ENCODE data around the gene CATSPER3.

The CATSPER3 gene

DNA sequence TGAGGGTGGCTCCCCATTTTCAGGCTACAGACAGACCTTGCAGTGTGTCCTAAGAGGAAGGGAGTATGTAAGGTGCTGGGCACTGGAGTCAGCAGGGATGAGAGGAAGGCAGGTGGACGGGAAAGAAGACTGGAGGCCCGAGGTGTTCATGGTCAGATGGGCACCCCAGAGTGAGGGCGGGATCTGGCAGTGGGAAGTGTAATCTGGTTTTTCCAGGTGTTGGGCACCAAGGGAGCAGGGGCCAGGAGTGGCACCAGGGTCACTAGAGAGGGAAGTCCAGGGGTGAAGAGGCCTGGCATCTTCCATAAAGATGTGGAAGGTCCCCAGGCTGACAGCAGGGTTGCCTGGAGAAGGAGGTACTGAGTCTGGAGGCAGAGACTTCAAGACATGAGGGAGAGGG lies 36.7 kb downstream of the CATSPER3 start:
- TF ChIP-seq, protein P1, sequence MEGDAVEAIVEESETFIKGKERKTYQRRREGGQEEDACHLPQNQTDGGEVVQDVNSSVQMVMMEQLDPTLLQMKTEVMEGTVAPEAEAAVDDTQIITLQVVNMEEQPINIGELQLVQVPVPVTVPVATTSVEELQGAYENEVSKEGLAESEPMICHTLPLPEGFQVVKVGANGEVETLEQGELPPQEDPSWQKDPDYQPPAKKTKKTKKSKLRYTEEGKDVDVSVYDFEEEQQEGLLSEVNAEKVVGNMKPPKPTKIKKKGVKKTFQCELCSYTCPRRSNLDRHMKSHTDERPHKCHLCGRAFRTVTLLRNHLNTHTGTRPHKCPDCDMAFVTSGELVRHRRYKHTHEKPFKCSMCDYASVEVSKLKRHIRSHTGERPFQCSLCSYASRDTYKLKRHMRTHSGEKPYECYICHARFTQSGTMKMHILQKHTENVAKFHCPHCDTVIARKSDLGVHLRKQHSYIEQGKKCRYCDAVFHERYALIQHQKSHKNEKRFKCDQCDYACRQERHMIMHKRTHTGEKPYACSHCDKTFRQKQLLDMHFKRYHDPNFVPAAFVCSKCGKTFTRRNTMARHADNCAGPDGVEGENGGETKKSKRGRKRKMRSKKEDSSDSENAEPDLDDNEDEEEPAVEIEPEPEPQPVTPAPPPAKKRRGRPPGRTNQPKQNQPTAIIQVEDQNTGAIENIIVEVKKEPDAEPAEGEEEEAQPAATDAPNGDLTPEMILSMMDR (IDR thresholded peaks at IDR 0.05): no peak
- TF ChIP-seq ZFX (IDR thresholded peaks at IDR 0.05; ENCODE audit: borderline replicate concordance): no peak
- no peak overlapping the region for H3K27ac ChIP-seq

DNA sequence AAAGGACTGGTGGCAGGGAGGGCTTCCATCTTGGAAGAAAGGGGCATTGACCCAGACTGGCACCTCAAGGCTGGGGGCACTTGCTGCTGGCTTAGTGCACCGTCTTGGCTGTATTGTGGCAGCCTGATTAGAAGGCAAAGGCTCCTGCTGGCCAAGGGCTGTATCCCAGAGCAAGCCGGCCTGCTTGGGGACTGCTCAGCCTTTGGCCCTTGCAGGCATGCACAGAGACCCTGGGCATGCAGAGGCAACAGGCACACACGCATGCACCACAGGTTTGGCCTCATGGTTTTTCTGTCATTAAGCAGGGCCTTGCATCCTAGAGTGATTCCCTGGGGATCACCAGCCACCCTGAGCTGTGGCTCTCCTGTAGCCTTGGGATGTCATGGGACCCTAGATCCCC lies 37.4 kb downstream of the CATSPER3 start:
- no peak for TF ChIP-seq ZFX (IDR thresholded peaks at IDR 0.05; ENCODE audit: borderline replicate concordance)
- TF ChIP-seq, protein P1 (IDR thresholded peaks at IDR 0.05): no peak
- no peak overlapping the region for H3K27ac ChIP-seq

DNA sequence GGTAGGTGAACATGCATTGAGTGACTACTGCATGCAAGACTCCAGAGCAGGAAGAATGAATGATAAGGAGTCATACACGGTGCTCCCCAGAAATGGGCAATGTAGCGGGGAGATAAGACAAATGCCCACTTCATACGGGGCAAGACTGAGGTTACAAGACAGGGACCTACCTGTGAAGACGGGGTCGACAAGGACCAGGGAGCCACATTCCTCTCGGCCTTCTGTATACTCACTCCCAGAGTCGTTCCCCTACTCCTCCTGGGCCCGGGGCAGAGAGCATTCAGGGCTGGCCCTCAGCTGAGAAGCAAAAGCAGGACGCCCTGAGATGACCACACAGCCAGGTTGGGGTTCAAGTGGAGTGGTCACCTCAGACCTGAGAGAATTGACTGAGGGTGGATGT lies 39.6 kb downstream of the CATSPER3 start:
- H3K27ac ChIP-seq: no peak overlapping the region
- TF ChIP-seq ZFX (IDR thresholded peaks at IDR 0.05; ENCODE audit: borderline replicate concordance): no peak
- TF ChIP-seq, protein P1 (IDR thresholded peaks at IDR 0.05): no peak

DNA sequence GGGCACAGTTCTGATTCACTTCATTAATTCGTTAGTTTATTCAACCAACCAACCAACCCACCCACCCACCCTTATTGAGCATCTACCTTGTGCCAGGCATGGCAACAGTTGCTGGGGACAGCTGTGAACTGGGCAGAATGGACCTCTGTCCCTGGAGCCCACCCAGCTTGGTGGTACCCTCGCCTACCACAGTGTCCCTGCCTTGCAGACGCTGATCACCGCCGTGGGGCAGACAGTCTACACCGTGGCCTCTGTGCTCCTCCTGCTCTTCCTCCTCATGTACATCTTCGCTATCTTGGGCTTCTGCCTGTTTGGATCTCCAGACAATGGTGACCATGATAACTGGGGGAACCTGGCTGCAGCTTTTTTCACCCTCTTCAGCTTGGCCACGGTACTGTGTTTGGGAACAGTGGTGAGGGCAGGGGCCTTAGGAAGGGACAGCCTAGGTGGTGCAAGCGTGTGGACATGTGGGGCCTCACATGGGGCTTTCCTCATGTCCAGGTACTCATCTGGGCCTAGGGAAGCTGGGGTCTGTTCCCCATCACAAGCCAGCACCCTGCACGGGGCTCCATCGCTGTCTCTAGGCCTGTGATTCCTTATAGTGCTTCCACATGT lies 40.1 kb downstream of the CATSPER3 start:
- H3K27ac ChIP-seq: no peak overlapping the region
- TF ChIP-seq ZFX (IDR thresholded peaks at IDR 0.05; ENCODE audit: borderline replicate concordance): no peak
- TF ChIP-seq, protein P1 (IDR thresholded peaks at IDR 0.05): no peak

DNA sequence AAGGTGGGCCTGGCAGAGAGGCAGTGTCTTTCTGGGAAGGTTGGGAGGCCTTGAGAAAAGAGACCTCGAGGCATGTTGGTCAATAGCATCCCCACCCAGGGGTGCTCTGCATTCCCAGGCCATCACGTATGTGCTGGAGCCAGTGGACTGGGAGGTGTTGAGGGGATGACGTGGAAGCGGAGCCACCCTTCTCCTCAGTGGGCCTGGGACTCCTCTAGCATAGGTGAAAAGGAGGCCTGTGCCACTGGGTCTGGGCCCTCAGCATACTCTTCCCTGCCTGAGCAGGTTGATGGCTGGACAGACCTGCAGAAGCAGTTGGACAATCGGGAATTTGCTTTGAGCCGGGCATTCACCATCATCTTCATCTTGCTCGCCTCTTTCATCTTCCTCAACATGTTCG lies 40.8 kb downstream of the CATSPER3 start:
- no peak for TF ChIP-seq ZFX (IDR thresholded peaks at IDR 0.05; ENCODE audit: borderline replicate concordance)
- TF ChIP-seq, protein P1 (IDR thresholded peaks at IDR 0.05): no peak

DNA sequence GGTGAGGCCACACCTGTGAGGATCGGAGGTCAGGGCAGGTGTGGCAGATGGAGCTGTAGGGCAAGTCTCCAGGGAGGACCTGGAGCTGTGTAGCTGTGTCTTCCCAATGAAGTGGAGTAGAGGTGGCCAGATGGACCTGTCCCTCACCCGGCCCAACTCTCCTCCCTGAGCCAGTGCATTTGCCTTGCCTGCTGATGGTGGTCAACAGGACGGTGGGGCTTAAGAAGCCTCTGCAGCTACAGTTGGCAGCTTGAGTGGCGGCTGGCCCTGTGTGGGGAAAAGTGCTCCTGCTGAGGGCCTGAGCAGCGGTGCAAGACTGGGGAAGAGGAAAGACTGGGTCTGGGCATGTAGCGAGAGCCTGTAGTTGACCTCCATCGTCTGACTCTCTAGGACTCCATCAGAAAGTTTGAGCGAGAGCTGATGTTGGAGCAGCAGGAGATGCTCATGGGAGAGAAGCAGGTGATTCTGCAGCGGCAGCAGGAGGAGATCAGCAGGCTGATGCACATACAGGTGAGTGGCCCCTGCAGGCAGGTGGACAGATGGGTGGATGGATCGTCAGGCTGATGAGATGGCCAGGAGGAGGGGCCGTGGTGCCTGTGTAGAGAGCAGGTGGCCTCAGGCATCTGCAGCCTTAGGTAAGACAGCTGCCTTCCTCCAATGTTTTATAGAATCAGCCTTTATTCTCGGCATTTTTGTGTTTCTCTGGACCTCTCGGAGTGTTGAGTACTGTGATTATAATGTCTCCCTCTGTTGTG lies 41.5 kb downstream of the CATSPER3 start:
- TF ChIP-seq, protein P1 (IDR thresholded peaks at IDR 0.05): no peak
- no peak for TF ChIP-seq ZFX (IDR thresholded peaks at IDR 0.05; ENCODE audit: borderline replicate concordance)
- H3K27ac ChIP-seq: no peak overlapping the region

More for the DNA sequence above, 40.8 kb downstream of the CATSPER3 start:
- H3K27ac ChIP-seq: no peak overlapping the region

Measured in 22Rv1 (cell line).